Fibroblast of upper back skin (primary cell): Measurements from ENCODE around the gene ZBED2.
"Not testable (repeated sequence)": the region's sequence is repeated elsewhere in the genome, so short reads cannot be mapped to it uniquely, and the experiment has no call there.

Experiments used
- DNase-seq: peaks from one replicate; pipeline ENCODE4 v3.0.0-alpha.2; 2013

The ZBED2 gene

GRCh38 chr3:111595232-111595631, at the start of gene ZBED2:
Gene ZBED2, minus strand, starts transcription at chr3:111595346. Its CDS starts 1,145 bp downstream, at chr3:111594201.
- no peak for DNase-seq

GRCh38 chr3:111639316-111639715, 44.2 kb upstream of the ZBED2 start:
- DNase-seq = no peak

GRCh38 chr3:111636366-111636885, 41.3 kb upstream of the ZBED2 start:
- no peak for DNase-seq

- DNase-seq = no peak
Observed at GRCh38 chr3:111635403-111635802, 40.3 kb upstream of the ZBED2 start.

GRCh38 chr3:111630638-111631037, 35.5 kb upstream of the ZBED2 start:
- DNase-seq = peak; percentile 69

GRCh38 chr3:111629018-111629417, 33.9 kb upstream of the ZBED2 start:
- not testable (repeated sequence) for DNase-seq

GRCh38 chr3:111627092-111627491, 31.9 kb upstream of the ZBED2 start:
- DNase-seq = no peak

- no peak for DNase-seq
Observed at GRCh38 chr3:111621535-111621934, 26.4 kb upstream of the ZBED2 start.

GRCh38 chr3:111619833-111620232, 24.7 kb upstream of the ZBED2 start:
- DNase-seq = peak; percentile 32

GRCh38 chr3:111618945-111619344, 23.8 kb upstream of the ZBED2 start:
- DNase-seq = no peak

- DNase-seq = no peak
Observed at GRCh38 chr3:111617912-111618601, 22.9 kb upstream of the ZBED2 start.

- DNase-seq = no peak
Observed at GRCh38 chr3:111617406-111617805, 22.3 kb upstream of the ZBED2 start.

GRCh38 chr3:111616417-111617105, 21.4 kb upstream of the ZBED2 start:
- no peak for DNase-seq

- DNase-seq = no peak
Observed at GRCh38 chr3:111615880-111616279, 20.7 kb upstream of the ZBED2 start.

GRCh38 chr3:111613294-111613693, 18.1 kb upstream of the ZBED2 start:
- no peak for DNase-seq

GRCh38 chr3:111610612-111611054, 15.5 kb upstream of the ZBED2 start:
- DNase-seq = no peak

- no peak for DNase-seq
Observed at GRCh38 chr3:111610189-111610588, 15.0 kb upstream of the ZBED2 start.

- no peak for DNase-seq
Observed at GRCh38 chr3:111609700-111610099, 14.6 kb upstream of the ZBED2 start.

- no peak for DNase-seq
Observed at GRCh38 chr3:111608383-111608782, 13.2 kb upstream of the ZBED2 start.

GRCh38 chr3:111607240-111607920, 12.2 kb upstream of the ZBED2 start:
- no peak for DNase-seq

- DNase-seq = no peak
Observed at GRCh38 chr3:111605493-111605892, 10.3 kb upstream of the ZBED2 start.

GRCh38 chr3:111605018-111605417, 9.9 kb upstream of the ZBED2 start:
- peak; percentile 41 for DNase-seq

GRCh38 chr3:111604119-111604518, 9.0 kb upstream of the ZBED2 start:
- DNase-seq = no peak

GRCh38 chr3:111603679-111604078, 8.5 kb upstream of the ZBED2 start:
- no peak for DNase-seq
